H1 (cell line): ENCODE results near the gene SLC25A52. TPM values are rescaled to one million over a fixed set of nuclear protein-coding genes. Genes with fewer than 3 reads are reported as not detected.

Source experiments
- CTCF ChIA-PET: fragments of 300-600 bp; sonication (Branson Sonifier 250); formaldehyde crosslinking; loops from one replicate; lab custom pipeline; 2021; ENCODE audit not compliant: partially characterized antibody; lab: Charles Lee
- POLR2A ChIA-PET: fragments of 300-600 bp; sonication (Branson Sonifier 250); formaldehyde crosslinking; loops from one replicate; lab custom pipeline; 2021; ENCODE audit warnings: inconsistent platforms; ENCODE audit not compliant: partially characterized antibody; lab: Charles Lee
- DNase-seq, 2 experiments: peaks; one replicate each; pipeline versions ENCODE4 v3.0.0 to v3.0.0-alpha.2; 2010 to 2022; ENCODE audit warnings: low spot score in 2 of 2, low read depth in 1 of 2, mixed read lengths in 1 of 2
- FAIRE-seq: peaks from 2 replicates; lab custom pipeline; 2011; peaks lifted over from hg19 to GRCh38; lab: Jason Lieb, UNC
- H2AFZ ChIP-seq: 2 replicates; pipeline ENCODE4 v1.8.1; 2012; ENCODE audit warnings: low read length, inconsistent platforms
- H2AK5ac ChIP-seq: 2 replicates; pipeline ENCODE4 v1.6.1; 2013; ENCODE audit warnings: low read depth, low read length
- H2BK120ac ChIP-seq: replicated peaks from 2 replicates; pipeline ENCODE3; 2013; ENCODE audit warnings: low read depth, low read length, inconsistent platforms
- H2BK12ac ChIP-seq: 2 replicates; pipeline ENCODE4 v1.6.1; 2013; ENCODE audit warnings: low read depth, low read length
- H2BK15ac ChIP-seq: 2 replicates; pipeline ENCODE4 v1.6.1; 2013; ENCODE audit warnings: low read length
- H2BK20ac ChIP-seq: 2 replicates; pipeline ENCODE4 v1.6.1; 2013; ENCODE audit warnings: low read length
- H2BK5ac ChIP-seq: 2 replicates; pipeline ENCODE4 v1.6.1; 2013; ENCODE audit warnings: low read depth, low read length
- H3K14ac ChIP-seq: 2 replicates; pipeline ENCODE4 v1.6.1; 2013; ENCODE audit warnings: inconsistent platforms; ENCODE audit not compliant: insufficient read length
- H3K18ac ChIP-seq: 2 replicates; pipeline ENCODE4 v1.6.1; 2013; ENCODE audit warnings: low read length; ENCODE audit errors: extremely low read depth
- H3K23ac ChIP-seq: 2 replicates; pipeline ENCODE4 v1.6.1; 2013; ENCODE audit warnings: inconsistent platforms; ENCODE audit not compliant: insufficient read length
- H3K23me2 ChIP-seq: 2 replicates; pipeline ENCODE4 v1.6.1; 2013; ENCODE audit warnings: low read depth, low read length
- H3K27ac ChIP-seq: 2 replicates; pipeline ENCODE4 v1.6.1; 2011; ENCODE audit warnings: low read depth, low read length, inconsistent platforms
- H3K27me3 ChIP-seq, 4 experiments: replicated peaks in 1 of 4; 1 replicate in 1 of 4; 2 replicates in 3 of 4; pipeline versions ENCODE4 v1.6.1 to v1.8.1; 2011 to 2013; ENCODE audit warnings: low read length in 3 of 4, mild to moderate bottlenecking in 3 of 4, inconsistent platforms in 2 of 4, mixed read lengths in 2 of 4, moderate library complexity in 1 of 4; ENCODE audit not compliant: control insufficient read depth in 3 of 4, insufficient read depth in 3 of 4; ENCODE audit errors: extremely low read depth in 1 of 4
- H3K36me3 ChIP-seq, 4 experiments: 2 replicates each; pipeline versions ENCODE4 v1.6.1 to v1.8.1; 2011 to 2013; ENCODE audit warnings: mild to moderate bottlenecking in 4 of 4, low read length in 3 of 4, moderate library complexity in 2 of 4, control low read depth in 1 of 4, inconsistent platforms in 1 of 4; ENCODE audit not compliant: insufficient read depth in 4 of 4, control insufficient read depth in 2 of 4
- H3K4ac ChIP-seq: replicated peaks from 2 replicates; pipeline ENCODE3; 2013; ENCODE audit warnings: low read length, low read depth, mixed read lengths, inconsistent platforms; ENCODE audit not compliant: insufficient read length
- H3K4me1 ChIP-seq, 4 experiments: replicated peaks in 1 of 4; 1 replicate in 1 of 4; 2 replicates in 3 of 4; pipeline versions ENCODE4 v1.6.1 to v1.8.1; 2011 to 2013; ENCODE audit warnings: low read length in 3 of 4, inconsistent platforms in 2 of 4, mixed read lengths in 1 of 4; ENCODE audit not compliant: insufficient read depth in 4 of 4, control insufficient read depth in 3 of 4
- H3K4me2 ChIP-seq, 2 experiments: 2 replicates each; pipeline versions ENCODE4 v1.6.1 to v1.8.1; 2011 to 2013; ENCODE audit warnings: low read depth in 2 of 2, low read length in 2 of 2, control low read depth in 1 of 2, inconsistent platforms in 1 of 2, mild to moderate bottlenecking in 1 of 2; ENCODE audit not compliant: insufficient read depth in 1 of 2
- H3K4me3 ChIP-seq, 4 experiments: fragments of 200-600, 300-600 bp in 1 of 4; sonication (generic), shearing (Covaris generic), sonication (Bioruptor Twin) in 1 of 4; 2 replicates each; pipeline versions ENCODE4 v1.5.1 to v1.8.1; 2011 to 2016; ENCODE audit warnings: low read length in 4 of 4, low read depth in 3 of 4, control low read depth in 2 of 4, inconsistent platforms in 2 of 4, mild to moderate bottlenecking in 2 of 4, mixed read lengths in 1 of 4, moderate library complexity in 1 of 4; ENCODE audit not compliant: insufficient read depth in 2 of 4; ENCODE audit errors: extremely low read depth in 1 of 4
- H3K56ac ChIP-seq: replicated peaks from 2 replicates; pipeline ENCODE3; 2013; ENCODE audit warnings: low read depth, mild to moderate bottlenecking, mixed read lengths, low read length, inconsistent platforms; ENCODE audit not compliant: insufficient read length
- H3K79me1 ChIP-seq: 2 replicates; pipeline ENCODE4 v1.6.1; 2013; ENCODE audit warnings: low read depth, low read length, control low read depth
- H3K79me2 ChIP-seq, 2 experiments: 2 replicates each; pipeline versions ENCODE4 v1.6.1 to v1.8.1; 2012 to 2013; ENCODE audit warnings: low read length in 2 of 2, mild to moderate bottlenecking in 2 of 2, inconsistent platforms in 1 of 2; ENCODE audit not compliant: insufficient read depth in 2 of 2, control insufficient read depth in 1 of 2
- H3K9ac ChIP-seq, 4 experiments: replicated peaks in 1 of 4; 1 replicate in 1 of 4; 2 replicates in 3 of 4; pipeline versions ENCODE4 v1.6.1 to v1.8.1; 2011 to 2013; ENCODE audit warnings: low read depth in 3 of 4, low read length in 3 of 4, control low read depth in 2 of 4, mild to moderate bottlenecking in 2 of 4, moderate library complexity in 2 of 4, inconsistent platforms in 1 of 4; ENCODE audit errors: extremely low read depth in 1 of 4
- H3K9me3 ChIP-seq, 2 experiments: 2 replicates each; pipeline versions ENCODE4 v1.6.1 to v1.8.1; 2012 to 2013; ENCODE audit warnings: mild to moderate bottlenecking in 2 of 2, moderate library complexity in 2 of 2, control low read depth in 1 of 2, inconsistent platforms in 1 of 2, low read depth in 1 of 2, low read length in 1 of 2, mixed read lengths in 1 of 2; ENCODE audit not compliant: insufficient read depth in 2 of 2
- H4K20me1 ChIP-seq, 2 experiments: replicated peaks in 1 of 2; 2 replicates each; pipeline versions ENCODE3 to v1.8.1; 2011 to 2013; ENCODE audit warnings: inconsistent platforms in 2 of 2, low read length in 2 of 2, mild to moderate bottlenecking in 1 of 2; ENCODE audit not compliant: insufficient read depth in 2 of 2, control insufficient read depth in 1 of 2
- H4K5ac ChIP-seq: 2 replicates; pipeline ENCODE4 v1.6.1; 2013; ENCODE audit warnings: low read length, low read depth, mixed read lengths, inconsistent platforms; ENCODE audit not compliant: insufficient read length
- H4K8ac ChIP-seq: 2 replicates; pipeline ENCODE4 v1.8.0; 2013; ENCODE audit warnings: mild to moderate bottlenecking, moderate library complexity, low read length, inconsistent platforms; ENCODE audit not compliant: insufficient read depth; ENCODE audit errors: extremely low read depth
- H4K91ac ChIP-seq: replicated peaks from 2 replicates; pipeline ENCODE3; 2013; ENCODE audit warnings: low read length, mixed read lengths, inconsistent platforms; ENCODE audit not compliant: insufficient read length
- BACH1 ChIP-seq: IDR thresholded peaks from 2 replicates; pipeline ENCODE4 v1.6.1; 2012; ENCODE audit warnings: low read length, improper control_type of control experiment
- BRCA1 ChIP-seq: IDR thresholded peaks from 2 replicates; pipeline ENCODE4 v1.6.1; 2012; ENCODE audit warnings: low read depth, low read length, improper control_type of control experiment
- CREB1 ChIP-seq: IDR thresholded peaks from 2 replicates; pipeline ENCODE4 v1.6.1; 2012; ENCODE audit warnings: inconsistent platforms
- CTBP2 ChIP-seq: IDR thresholded peaks from 2 replicates; pipeline ENCODE4 v1.7.0; 2011; ENCODE audit warnings: borderline replicate concordance, mild to moderate bottlenecking, moderate library complexity, mixed read lengths, low read length; ENCODE audit not compliant: insufficient read depth, insufficient read length
- E2F6 ChIP-seq: IDR thresholded peaks from 2 replicates; pipeline ENCODE4 v1.6.1; 2012; ENCODE audit warnings: inconsistent platforms
- HDAC2 ChIP-seq, 2 experiments: fragments of 300-600 bp in 1 of 2; sonication (generic) in 1 of 2; IDR thresholded peaks; 2 replicates each; pipeline ENCODE4 v1.6.1; 2011 to 2012; ENCODE audit warnings: low read depth in 2 of 2, low read length in 2 of 2, mild to moderate bottlenecking in 2 of 2, moderate library complexity in 2 of 2, borderline replicate concordance in 1 of 2, inconsistent platforms in 1 of 2
- KDM4A ChIP-seq: IDR thresholded peaks from one replicate; pipeline ENCODE4 v1.7.1; 2012; ENCODE audit warnings: low read depth, mild to moderate bottlenecking, moderate library complexity, low read length, inconsistent platforms; ENCODE audit not compliant: severe bottlenecking
- MAFK ChIP-seq: IDR thresholded peaks from 2 replicates; pipeline ENCODE4 v1.6.1; 2012; ENCODE audit warnings: low read depth, mild to moderate bottlenecking, improper control_type of control experiment, low read length
- SIX5 ChIP-seq: IDR thresholded peaks from 2 replicates; pipeline ENCODE4 v1.6.1; 2011; ENCODE audit warnings: mild to moderate bottlenecking, low read depth, low read length
- TAF1 ChIP-seq: IDR thresholded peaks from 2 replicates; pipeline ENCODE4 v1.6.1; 2011; ENCODE audit warnings: mild to moderate bottlenecking, low read depth, low read length
- WGBS, 2 experiments: shearing (Covaris generic) in 1 of 2; methylation state at CpG; one replicate each; pipeline versions ENCODE4 v1.1.6 to v1.1.7; 2013 to 2015; ENCODE audit warnings: low lambda C conversion rate in 2 of 2, mixed read lengths in 2 of 2, inconsistent platforms in 1 of 2, low coverage in 1 of 2, missing lambda C conversion rate in 1 of 2; ENCODE audit not compliant: insufficient replicate concordance in 2 of 2, insufficient coverage in 1 of 2, insufficient read length in 1 of 2; ENCODE audit errors: extremely low coverage in 1 of 2, missing lambda C conversion rate in 1 of 2; 5-methylcytosine and 5-hydroxymethylcytosine counted together
- polyA plus RNA-seq, 7 experiments: library from polyadenylated mRNA; depleted of rRNA in 3 of 7; stranded (reverse) in 5 of 7; unstranded in 2 of 7; fragments of >200 nt in 5 of 7; fragments of 200-250 nt in 2 of 7; gene quantifications; 1 replicate in 5 of 7; 2 replicates in 1 of 7; 4 replicates in 1 of 7; pipeline versions ENCODE4 v1.2.1 to v1.2.3, GENCODE V29; 2011 to 2013; ENCODE audit warnings: missing spikeins in 2 of 7, mixed read lengths in 2 of 7
- total RNA-seq: library from RNA; stranded (reverse); fragmentation: NEBNext Ultra II Directional; extraction: Animal tissue kit (Norgen Biotek cat#: 25700); gene quantifications from 2 replicates; pipeline ENCODE4 v1.2.1, GENCODE V29; 2021

The SLC25A52 gene
- total and polyA plus RNA-seq, 2 of the 8 experiments (the other 6 are each of a cell fraction or from before 2014, with no cell fraction given), result not detected

GRCh38 chr18:31738460-31739407 is 21.9 kb downstream of the SLC25A52 start:
- H3K4me3 ChIP-seq, result no peak overlapping the region
- no peak overlapping the region for H2AK5ac ChIP-seq
- H3K14ac ChIP-seq, result no peak overlapping the region
- WGBS, 2 experiments, result 89% methylated on average over 11 of the region's 11 CpGs; no CpG with 5 or more reads in 1 of the 2 experiments
- H3K23me2 ChIP-seq, result no peaks in the 10 kb centered on the region
- no peak overlapping the region for H3K18ac ChIP-seq
- H4K8ac ChIP-seq, result no peak overlapping the region
- ChIA-PET POLR2A (no interaction called here), CTCF (interaction anchor here (0.6 to 9.8 kb wide), 8 partner anchors 15 to 238 kb away, joined by 3 to 88 read pairs (median 3); no protein-coding TSS in a partner anchor)
- no peak overlapping the region for H2BK120ac ChIP-seq
- H3K27ac ChIP-seq, result no peak overlapping the region
- no peaks in the 10 kb centered on the region; a peak in 2 of 7 replicates for H3K4me1 ChIP-seq
- peak overlapping the region; percentile 13; the same call in 1 of the 2 replicates for H2BK5ac ChIP-seq
- peaks cover 8% of the 10 kb centered on the region in 2 experiments; a peak in 2 of 4 replicates for H3K9me3 ChIP-seq
- no peak overlapping the region; the same call in none of the 2 replicates for H2AFZ ChIP-seq
- H2BK12ac ChIP-seq, result no peak overlapping the region
- no peak overlapping the region for H3K23ac ChIP-seq
- 0 out of 2 replicates have a peak overlapping the region, but pooled peaks have one; percentile 1 for H2BK20ac ChIP-seq
- H3K79me1 ChIP-seq, result no peaks in the 10 kb centered on the region
- FAIRE-seq (no peak), DNase-seq (no peak)
- H4K91ac ChIP-seq, result no peak overlapping the region
- H3K4ac ChIP-seq, result no peak overlapping the region
- no peaks in the 10 kb centered on the region for H3K27me3 ChIP-seq
- H3K79me2 ChIP-seq, result no peaks in the 10 kb centered on the region
- no peak overlapping the region for H4K5ac ChIP-seq
- 0 out of 8 replicates have a peak, but pooled peaks cover 0 to 4% (median 0%) of the 10 kb centered on the region in 4 experiments for H3K36me3 ChIP-seq
- H3K4me2 ChIP-seq, result no peak overlapping the region
- no peak overlapping the region for H2BK15ac ChIP-seq
- no peak overlapping the region for H3K56ac ChIP-seq
- H3K9ac ChIP-seq, result no peak overlapping the region
- no peaks in the 10 kb centered on the region for H4K20me1 ChIP-seq
- TF ChIP-seq HDAC2 (IDR thresholded peaks at IDR 0.05; ENCODE audit: borderline replicate concordance in 1 of 2, low read depth in 2 of 2, low read length in 2 of 2), result no peak
- TF ChIP-seq KDM4A, result no peak
- TF ChIP-seq E2F6, result peak; percentile 75
- no peak for TF ChIP-seq SIX5
- TF ChIP-seq CREB1, result no peak
- no peak for TF ChIP-seq BRCA1
- TF ChIP-seq BACH1, result peak; percentile 78; the same call in 1 of the 2 replicates
- no peak for TF ChIP-seq TAF1
- TF ChIP-seq MAFK, result no peak; the same call in 1 of the 2 replicates
- no peak for TF ChIP-seq CTBP2
